ENCODE data around the gene ATP2A2.

- no peak for TF ChIP-seq CTCF (optimal IDR thresholded peaks at IDR 0.05 in 1 of 3, IDR thresholded peaks at IDR 0.05 in 1 of 3, conservative IDR thresholded peaks at IDR 0.05 in 1 of 3; ENCODE audit: extremely low read depth in 1 of 3, insufficient read depth in 2 of 3, low read length in 3 of 3)
- no peak for TF ChIP-seq EZH2 (IDR thresholded peaks at IDR 0.05; ENCODE audit: low read length)
Measured at GRCh38 chr12:110312581-110313360, 31.7 kb downstream of the ATP2A2 start.
